Measurements from ENCODE around the gene HACD2.

DNA sequence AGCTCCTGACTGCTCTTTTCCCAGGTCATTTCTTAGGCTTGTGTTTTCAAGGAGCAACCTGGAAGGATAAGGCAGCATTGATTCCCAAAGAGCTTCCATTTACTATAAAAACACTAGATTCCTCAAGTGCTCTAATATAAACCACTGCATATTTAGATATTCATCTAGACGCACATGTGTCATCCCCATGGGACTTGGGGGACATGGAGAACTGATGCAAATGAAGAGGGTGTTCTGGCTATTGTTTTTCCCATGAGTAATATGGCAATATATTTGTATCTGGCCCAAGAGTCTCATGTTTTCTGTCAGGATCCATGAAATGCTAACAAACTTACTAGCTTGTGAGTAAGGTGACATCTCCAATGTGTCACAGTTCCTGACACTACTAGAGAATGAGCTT, 31.3 kb downstream of the HACD2 start:
- TF ChIP-seq, protein P1, sequence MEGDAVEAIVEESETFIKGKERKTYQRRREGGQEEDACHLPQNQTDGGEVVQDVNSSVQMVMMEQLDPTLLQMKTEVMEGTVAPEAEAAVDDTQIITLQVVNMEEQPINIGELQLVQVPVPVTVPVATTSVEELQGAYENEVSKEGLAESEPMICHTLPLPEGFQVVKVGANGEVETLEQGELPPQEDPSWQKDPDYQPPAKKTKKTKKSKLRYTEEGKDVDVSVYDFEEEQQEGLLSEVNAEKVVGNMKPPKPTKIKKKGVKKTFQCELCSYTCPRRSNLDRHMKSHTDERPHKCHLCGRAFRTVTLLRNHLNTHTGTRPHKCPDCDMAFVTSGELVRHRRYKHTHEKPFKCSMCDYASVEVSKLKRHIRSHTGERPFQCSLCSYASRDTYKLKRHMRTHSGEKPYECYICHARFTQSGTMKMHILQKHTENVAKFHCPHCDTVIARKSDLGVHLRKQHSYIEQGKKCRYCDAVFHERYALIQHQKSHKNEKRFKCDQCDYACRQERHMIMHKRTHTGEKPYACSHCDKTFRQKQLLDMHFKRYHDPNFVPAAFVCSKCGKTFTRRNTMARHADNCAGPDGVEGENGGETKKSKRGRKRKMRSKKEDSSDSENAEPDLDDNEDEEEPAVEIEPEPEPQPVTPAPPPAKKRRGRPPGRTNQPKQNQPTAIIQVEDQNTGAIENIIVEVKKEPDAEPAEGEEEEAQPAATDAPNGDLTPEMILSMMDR (conservative IDR thresholded peaks at IDR 0.05; ENCODE audit: low read length) = no peak
- TF ChIP-seq EZH2phosphoT487 (IDR thresholded peaks at IDR 0.05; ENCODE audit: borderline replicate concordance) = no peak
